ENCODE measurements around the gene RASSF7.

DNA sequence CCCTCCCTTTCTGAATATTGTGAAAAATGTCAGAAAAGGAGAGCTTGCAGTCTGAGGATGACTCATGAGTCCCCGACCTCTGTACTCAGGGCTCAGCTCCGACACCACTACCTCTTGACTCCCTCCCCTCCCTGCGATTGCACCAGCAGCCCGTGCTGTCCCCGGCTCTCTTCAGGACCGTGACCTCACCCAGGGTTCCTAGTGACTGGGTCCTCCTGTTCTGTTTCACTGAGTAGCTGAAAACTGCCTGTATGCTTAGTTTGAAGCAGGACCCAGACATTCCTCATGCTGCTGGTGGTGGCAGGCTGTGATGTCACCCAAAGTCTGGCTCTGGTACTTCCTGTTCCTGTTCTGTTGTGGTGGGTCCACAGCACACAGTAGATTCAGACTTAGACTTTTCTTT, 27.2 kb downstream of the RASSF7 start:
- TF ChIP-seq, protein P1, sequence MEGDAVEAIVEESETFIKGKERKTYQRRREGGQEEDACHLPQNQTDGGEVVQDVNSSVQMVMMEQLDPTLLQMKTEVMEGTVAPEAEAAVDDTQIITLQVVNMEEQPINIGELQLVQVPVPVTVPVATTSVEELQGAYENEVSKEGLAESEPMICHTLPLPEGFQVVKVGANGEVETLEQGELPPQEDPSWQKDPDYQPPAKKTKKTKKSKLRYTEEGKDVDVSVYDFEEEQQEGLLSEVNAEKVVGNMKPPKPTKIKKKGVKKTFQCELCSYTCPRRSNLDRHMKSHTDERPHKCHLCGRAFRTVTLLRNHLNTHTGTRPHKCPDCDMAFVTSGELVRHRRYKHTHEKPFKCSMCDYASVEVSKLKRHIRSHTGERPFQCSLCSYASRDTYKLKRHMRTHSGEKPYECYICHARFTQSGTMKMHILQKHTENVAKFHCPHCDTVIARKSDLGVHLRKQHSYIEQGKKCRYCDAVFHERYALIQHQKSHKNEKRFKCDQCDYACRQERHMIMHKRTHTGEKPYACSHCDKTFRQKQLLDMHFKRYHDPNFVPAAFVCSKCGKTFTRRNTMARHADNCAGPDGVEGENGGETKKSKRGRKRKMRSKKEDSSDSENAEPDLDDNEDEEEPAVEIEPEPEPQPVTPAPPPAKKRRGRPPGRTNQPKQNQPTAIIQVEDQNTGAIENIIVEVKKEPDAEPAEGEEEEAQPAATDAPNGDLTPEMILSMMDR (conservative IDR thresholded peaks at IDR 0.05; ENCODE audit: low read length): no peak
- no peak for TF ChIP-seq EZH2phosphoT487 (IDR thresholded peaks at IDR 0.05; ENCODE audit: borderline replicate concordance, low read depth, low read length)

Data from OCI-LY7 (cell line).